ENCODE results near the gene CELA2B. TPM values are rescaled to one million over a fixed set of nuclear protein-coding genes. Genes with fewer than 3 reads are reported as not detected.

CELA2B gene
- total RNA-seq, 1 experiment from 2014 or later, result not detected

- no peak for TF ChIP-seq ZSCAN18 (CRISPR knock-in tag; IDR thresholded peaks at IDR 0.05)
- no peak for TF ChIP-seq IRF2 (CRISPR knock-in tag; IDR thresholded peaks at IDR 0.05; ENCODE audit: borderline replicate concordance, low read depth)
- no peak for TF ChIP-seq RORB (CRISPR knock-in tag; IDR thresholded peaks at IDR 0.05)
- TF ChIP-seq EMX1 (CRISPR knock-in tag; IDR thresholded peaks at IDR 0.05), result no peak
- TF ChIP-seq CDX4 (CRISPR knock-in tag; IDR thresholded peaks at IDR 0.05; ENCODE audit: borderline replicate concordance), result no peak
- no peak for TF ChIP-seq ATF2 (CRISPR knock-in tag; IDR thresholded peaks at IDR 0.05; ENCODE audit: borderline replicate concordance, low read depth)
- TF ChIP-seq ZNF396 (CRISPR knock-in tag; IDR thresholded peaks at IDR 0.05; ENCODE audit: borderline replicate concordance), result no peak
- no peak for TF ChIP-seq ZNF532 (CRISPR knock-in tag; IDR thresholded peaks at IDR 0.05; ENCODE audit: borderline replicate concordance)
- no peak for TF ChIP-seq ZNF425 (CRISPR knock-in tag; conservative IDR thresholded peaks at IDR 0.05)
- TF ChIP-seq CREM (CRISPR knock-in tag; IDR thresholded peaks at IDR 0.05), result peak; percentile 49; the same call in 1 of the 2 replicates
- no peak for TF ChIP-seq NFE2L1 (CRISPR knock-in tag; IDR thresholded peaks at IDR 0.05)
- no peak for TF ChIP-seq SMAD4 (CRISPR knock-in tag; IDR thresholded peaks at IDR 0.05)
- TF ChIP-seq ELF4 (CRISPR knock-in tag; IDR thresholded peaks at IDR 0.05; ENCODE audit: low read depth), result no peak
- TF ChIP-seq ZMAT4 (CRISPR knock-in tag; IDR thresholded peaks at IDR 0.05), result no peak
- TF ChIP-seq AR (CRISPR knock-in tag; IDR thresholded peaks at IDR 0.05), result no peak
- TF ChIP-seq CTCF (IDR thresholded peaks at IDR 0.05), result no peak
- no peak for TF ChIP-seq NR1H2 (CRISPR knock-in tag; IDR thresholded peaks at IDR 0.05)
- TF ChIP-seq AFF4 (CRISPR knock-in tag; IDR thresholded peaks at IDR 0.05; ENCODE audit: borderline replicate concordance), result no peak
Measured at GRCh38 chr1:15526490-15527339, 50.8 kb downstream of the CELA2B start, which contains the start of gene DNAJC16 (continued).

Data from WTC11 (cell line).